K562 (cell line): ENCODE results near the gene PLCB1. TPM values are rescaled to one million over a fixed set of nuclear protein-coding genes. Genes with fewer than 3 reads are reported as not detected.

Source experiments
- ATAC-seq: fragments of 200-7000 bp; cut with Tn5 transposase; 3 replicates; pipeline ENCODE4 v1.9.1; 2020; ENCODE audit warnings: moderate library complexity
- BruUV-seq: library from RNA; stranded (reverse); fragments of 400-500 nt; replicated peaks from 2 replicates; lab custom pipeline; 2021; lab: Mats Ljungman, UMichigan
- CTCF ChIA-PET: fragments of 300-600 bp; formaldehyde crosslinking; extraction: SDS; loops from one replicate; lab custom pipeline; 2021; ENCODE audit warnings: low intra/inter-chr PET ratio; lab: Yijun Ruan, JAX
- POLR2A ChIA-PET: fragments of 300-600, 350-650 bp; sonication (Branson Sonifier 250); formaldehyde crosslinking; extraction: SDS; loops from one replicate; lab custom pipeline; 2021; ENCODE audit warnings: antibody characterized with exemption, inconsistent platforms; lab: Yijun Ruan, JAX
- DNase-seq, 4 experiments: peaks; one replicate each; pipeline versions ENCODE4 v3.0.0 to v3.0.0-alpha.2; 2011 to 2018; ENCODE audit warnings: low spot score in 3 of 4, mixed read lengths in 3 of 4; ENCODE audit errors: extremely low read depth in 1 of 4
- FAIRE-seq: peaks from 2 replicates; lab custom pipeline; 2011; peaks lifted over from hg19 to GRCh38; lab: Jason Lieb, UNC
- H2AFZ ChIP-seq: 2 replicates; pipeline ENCODE4 v1.6.0; 2011; ENCODE audit warnings: low read depth, low read length, control low read depth, inconsistent platforms
- H3K27ac ChIP-seq: fragments of 200-600 bp; 3 replicates; pipeline ENCODE4 v1.8.0; 2011; ENCODE audit warnings: low read depth, mild to moderate bottlenecking, control low read depth, inconsistent platforms, low read length, moderate library complexity, mixed read lengths; ENCODE audit errors: extremely low read depth
- H3K27me3 ChIP-seq, 2 experiments: fragments of 300-600 bp in 1 of 2; 2 replicates in 1 of 2; 3 replicates in 1 of 2; pipeline versions ENCODE4 v1.6.0 to v1.8.0; 2011; ENCODE audit warnings: inconsistent platforms in 2 of 2, low read length in 2 of 2, mild to moderate bottlenecking in 1 of 2, mixed read lengths in 1 of 2, moderate library complexity in 1 of 2; ENCODE audit not compliant: control insufficient read depth in 2 of 2, insufficient read depth in 2 of 2
- H3K36me3 ChIP-seq: fragments of 300-600 bp; 3 replicates; pipeline ENCODE4 v1.8.0; 2011; ENCODE audit warnings: mild to moderate bottlenecking, low read length, inconsistent platforms; ENCODE audit not compliant: control insufficient read depth, insufficient read depth
- H3K4me1 ChIP-seq, 2 experiments: fragments of 200-600 bp in 1 of 2; replicated peaks in 1 of 2; 2 replicates in 1 of 2; 3 replicates in 1 of 2; pipeline versions ENCODE4 v1.5.1 to v1.8.0; 2011; ENCODE audit warnings: inconsistent platforms in 2 of 2, low read length in 2 of 2, mild to moderate bottlenecking in 1 of 2, mixed read lengths in 1 of 2, moderate library complexity in 1 of 2; ENCODE audit not compliant: control insufficient read depth in 2 of 2, insufficient read depth in 2 of 2
- H3K4me2 ChIP-seq: 2 replicates; pipeline ENCODE4 v1.6.1; 2011; ENCODE audit warnings: low read length, control low read depth, inconsistent platforms, mixed read lengths; ENCODE audit not compliant: insufficient read depth
- H3K4me3 ChIP-seq: fragments of 200-600 bp; sonication (generic), shearing (Covaris generic); 2 replicates; pipeline ENCODE4 v1.5.1; 2016; ENCODE audit warnings: control low read depth, inconsistent platforms
- H3K79me2 ChIP-seq: fragments of 200-600 bp; 3 replicates; pipeline ENCODE4 v1.8.0; 2011; ENCODE audit warnings: low read length, inconsistent platforms; ENCODE audit not compliant: control insufficient read depth, insufficient read depth
- H3K9ac ChIP-seq, 2 experiments: 2 replicates each; pipeline versions ENCODE4 v1.6.0 to v1.6.1; 2011; ENCODE audit warnings: low read depth in 2 of 2, low read length in 2 of 2, control low read depth in 1 of 2, inconsistent platforms in 1 of 2, mild to moderate bottlenecking in 1 of 2, mixed read lengths in 1 of 2; ENCODE audit not compliant: insufficient read depth in 1 of 2
- H3K9me1 ChIP-seq: one replicate; pipeline ENCODE4 v1.6.0; 2011; ENCODE audit warnings: inconsistent platforms, mild to moderate bottlenecking, low read length, moderate library complexity; ENCODE audit not compliant: control insufficient read depth, insufficient read depth
- H3K9me3 ChIP-seq: replicated peaks from 2 replicates; pipeline ENCODE4 v1.5.1; 2011; ENCODE audit warnings: low read depth, low read length, inconsistent platforms; ENCODE audit not compliant: control insufficient read depth, insufficient read depth
- H4K20me1 ChIP-seq: replicated peaks from 2 replicates; pipeline ENCODE4 v1.6.1; 2011; ENCODE audit warnings: low read length, inconsistent platforms, mixed read lengths; ENCODE audit not compliant: control insufficient read depth, insufficient read depth
- CTCF ChIP-seq, 3 experiments: IDR thresholded peaks in 2 of 3; conservative IDR thresholded peaks in 1 of 3; 2 replicates each; pipeline ENCODE4 v1.5.1; 2011 to 2012; ENCODE audit warnings: low read length in 3 of 3, mild to moderate bottlenecking in 3 of 3, control low read depth in 2 of 3, improper control_type of control experiment in 1 of 3, inconsistent platforms in 1 of 3, low read depth in 1 of 3, mixed read lengths in 1 of 3, moderate library complexity in 1 of 3; ENCODE audit not compliant: insufficient read depth in 2 of 3
- CTCFL ChIP-seq: IDR thresholded peaks from 2 replicates; pipeline ENCODE4 v1.6.1; 2011; ENCODE audit warnings: borderline replicate concordance, low read depth, mild to moderate bottlenecking, moderate library complexity, low read length; ENCODE audit not compliant: insufficient read depth, poor library complexity, severe bottlenecking
- ELF1 ChIP-seq: fragments of 200-800 bp; sonication (Bioruptor generic); IDR thresholded peaks from 2 replicates; pipeline ENCODE4 v1.6.1; 2016; ENCODE audit warnings: missing genetic modification characterization, missing compliant biosample characterization
- ETV1 ChIP-seq: fragments of 450-650 bp; conservative IDR thresholded peaks from 2 replicates; pipeline ENCODE4 v1.6.1; 2016; ENCODE audit warnings: missing genetic modification characterization, control low read depth, low read depth, missing compliant biosample characterization
- GABPA ChIP-seq: fragments of 200-800 bp; sonication (Bioruptor generic); conservative IDR thresholded peaks from 2 replicates; pipeline ENCODE4 v1.6.1; 2016; ENCODE audit warnings: low read depth, missing genetic modification characterization, missing compliant biosample characterization
- HMGN3 ChIP-seq: IDR thresholded peaks from 2 replicates; pipeline ENCODE4 v1.6.1; 2011; ENCODE audit warnings: borderline replicate concordance, low read depth, mild to moderate bottlenecking, mixed read lengths, low read length; ENCODE audit not compliant: insufficient read length; ENCODE audit errors: extremely low read depth
- RAD21 ChIP-seq, 2 experiments: fragments of 250-450 bp in 1 of 2; fragments of 450-650 bp in 1 of 2; sonication (Bioruptor Pico) in 1 of 2; formaldehyde crosslinking in 1 of 2; IDR thresholded peaks in 1 of 2; conservative IDR thresholded peaks in 1 of 2; 2 replicates each; pipeline versions ENCODE4 v1.4.0 to v1.8.0; 2020 to 2022; ENCODE audit warnings: mild to moderate bottlenecking in 2 of 2, moderate library complexity in 1 of 2
- SPI1 ChIP-seq: IDR thresholded peaks from 2 replicates; pipeline ENCODE4 v1.6.1; 2011; ENCODE audit warnings: low read depth, low read length, control low read depth, borderline replicate concordance
- WGBS: fragments of 100-300 bp; shearing (Covaris generic); methylation state at CpG from one replicate; pipeline ENCODE4 v1.1.6; 2016; ENCODE audit warnings: low coverage, mixed read lengths; ENCODE audit not compliant: insufficient coverage; ENCODE audit errors: missing lambda C conversion rate; 5-methylcytosine and 5-hydroxymethylcytosine counted together
- in situ Hi-C: fragments of 300-500 bp; cut with MboI; formaldehyde crosslinking; loops from 4 replicates; pipeline ENCODE4 v1.15.0; 2018; ENCODE audit warnings: inconsistent platforms, mixed read lengths
- intact Hi-C: fragments of 100-400 bp; cut with micrococcal nuclease; formaldehyde crosslinking; loops from 2 replicates; pipeline ENCODE4 v1.14.2; 2022
- polyA plus RNA-seq, 8 experiments: library from polyadenylated mRNA; depleted of rRNA in 4 of 8; stranded (reverse) in 5 of 8; unstranded in 3 of 8; fragments of >200 nt; fragmentation: Nextera tagmentation in 2 of 8; fragmentation: Illumina TruSeq in 1 of 8; extraction: Ambion mirVana in 2 of 8; extraction: Trizol in 1 of 8; gene quantifications; 2 replicates each; pipeline versions ENCODE4 v1.2.1 to v1.2.3, GENCODE V29; 2011 to 2014; ENCODE audit warnings: inconsistent platforms in 1 of 8, missing spikeins in 1 of 8
- total RNA-seq, 7 experiments: library from RNA; depleted of rRNA in 6 of 7; stranded (reverse); fragments of >200 nt in 6 of 7; fragmentation: Illumina TruSeq in 2 of 7; extraction: Trizol in 2 of 7; gene quantifications; 2 replicates each; pipeline versions ENCODE4 v1.2.1 to v1.2.3, GENCODE V29; 2011 to 2021; ENCODE audit warnings: low replicate concordance in 1 of 7
- TF ChIP-seq, protein P1 (sequence below): sonication (generic); formaldehyde crosslinking; IDR thresholded peaks from 2 replicates; pipeline ENCODE4 v1.8.0; 2022; ENCODE audit warnings: mild to moderate bottlenecking, missing genetic modification reagents

PLCB1 gene
- total and polyA plus RNA-seq, 9 of the 15 experiments (the other 6 are each of a cell fraction or from before 2014, with no cell fraction given) = 0.34 to 3.1 (median 1.3) TPM

DNA sequence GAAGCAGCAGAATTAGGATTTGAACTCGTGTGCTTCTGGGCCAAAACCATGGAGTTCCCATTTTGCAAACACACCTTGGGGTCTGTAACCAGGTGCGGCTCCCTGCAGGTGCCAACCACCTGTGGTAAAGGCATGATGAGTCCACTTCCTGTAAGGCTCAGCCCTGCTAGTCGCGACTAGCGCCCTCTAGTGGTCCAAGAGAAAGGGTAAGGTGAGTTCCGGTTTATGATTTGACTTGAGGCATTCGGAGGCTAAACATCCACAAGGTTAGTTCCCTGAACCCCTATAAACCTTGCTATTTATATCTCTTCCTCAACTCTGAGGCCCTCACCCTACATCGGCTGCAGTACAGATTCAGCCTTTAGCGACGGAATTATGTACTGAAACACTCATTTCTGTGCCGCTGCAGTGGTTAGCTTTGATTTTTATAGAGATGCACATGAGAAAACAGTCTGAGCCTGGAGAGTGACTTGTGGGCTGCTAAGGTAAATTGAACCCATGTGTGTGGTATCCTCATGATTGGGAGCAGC is 173.4 kb downstream of the PLCB1 start:
- no peak overlapping the region for H3K4me2 ChIP-seq
- peak; percentile 70 for ATAC-seq
- H3K4me3 ChIP-seq = no peak overlapping the region
- POLR2A ChIA-PET = no interaction called here
- H3K27me3 ChIP-seq = no peaks in the 10 kb centered on the region
- H4K20me1 ChIP-seq = no peaks in the 10 kb centered on the region
- intact Hi-C loops = loop anchor here (10.0 kb wide), 1 partner anchor 261 kb away; no protein-coding TSS in a partner anchor
- H3K9ac ChIP-seq = no peak overlapping the region
- no peak overlapping the region for H3K27ac ChIP-seq
- in situ Hi-C loops = no loop called here
- BruUV-seq = no TSS peak
- H2AFZ ChIP-seq = no peak overlapping the region
- H3K4me1 ChIP-seq = no peaks in the 10 kb centered on the region
- no peaks in the 10 kb centered on the region for H3K36me3 ChIP-seq
- H3K79me2 ChIP-seq = no peaks in the 10 kb centered on the region
- WGBS = 9% methylated on average over 11 of the region's 11 CpGs
- CTCF ChIA-PET = no interaction called here
- TF ChIP-seq CTCF (IDR thresholded peaks at IDR 0.05 in 2 of 3, conservative IDR thresholded peaks at IDR 0.05 in 1 of 3; ENCODE audit: insufficient read depth in 2 of 3, low read depth in 1 of 3, low read length in 3 of 3) (peak; percentile 36 to 63 (median 50)), SPI1 (peak; percentile 21; the same call in 1 of the 2 replicates), ELF1 (peak; percentile 35; the same call in 1 of the 2 replicates), CTCFL (peak; percentile 61), GABPA (peak; percentile 38; the same call in 1 of the 2 replicates), RAD21 (CRISPR knock-in tag; conservative IDR thresholded peaks at IDR 0.05 in 1 of 2, IDR thresholded peaks at IDR 0.05 in 1 of 2) (peak in 1 of 2 experiments; percentile 45; a peak in 2 of 4 replicates), ETV1 (tag) (0 out of 2 replicates have a peak, but pooled peaks have one; percentile 17), HMGN3 (no peak)
- TF ChIP-seq, protein P1, sequence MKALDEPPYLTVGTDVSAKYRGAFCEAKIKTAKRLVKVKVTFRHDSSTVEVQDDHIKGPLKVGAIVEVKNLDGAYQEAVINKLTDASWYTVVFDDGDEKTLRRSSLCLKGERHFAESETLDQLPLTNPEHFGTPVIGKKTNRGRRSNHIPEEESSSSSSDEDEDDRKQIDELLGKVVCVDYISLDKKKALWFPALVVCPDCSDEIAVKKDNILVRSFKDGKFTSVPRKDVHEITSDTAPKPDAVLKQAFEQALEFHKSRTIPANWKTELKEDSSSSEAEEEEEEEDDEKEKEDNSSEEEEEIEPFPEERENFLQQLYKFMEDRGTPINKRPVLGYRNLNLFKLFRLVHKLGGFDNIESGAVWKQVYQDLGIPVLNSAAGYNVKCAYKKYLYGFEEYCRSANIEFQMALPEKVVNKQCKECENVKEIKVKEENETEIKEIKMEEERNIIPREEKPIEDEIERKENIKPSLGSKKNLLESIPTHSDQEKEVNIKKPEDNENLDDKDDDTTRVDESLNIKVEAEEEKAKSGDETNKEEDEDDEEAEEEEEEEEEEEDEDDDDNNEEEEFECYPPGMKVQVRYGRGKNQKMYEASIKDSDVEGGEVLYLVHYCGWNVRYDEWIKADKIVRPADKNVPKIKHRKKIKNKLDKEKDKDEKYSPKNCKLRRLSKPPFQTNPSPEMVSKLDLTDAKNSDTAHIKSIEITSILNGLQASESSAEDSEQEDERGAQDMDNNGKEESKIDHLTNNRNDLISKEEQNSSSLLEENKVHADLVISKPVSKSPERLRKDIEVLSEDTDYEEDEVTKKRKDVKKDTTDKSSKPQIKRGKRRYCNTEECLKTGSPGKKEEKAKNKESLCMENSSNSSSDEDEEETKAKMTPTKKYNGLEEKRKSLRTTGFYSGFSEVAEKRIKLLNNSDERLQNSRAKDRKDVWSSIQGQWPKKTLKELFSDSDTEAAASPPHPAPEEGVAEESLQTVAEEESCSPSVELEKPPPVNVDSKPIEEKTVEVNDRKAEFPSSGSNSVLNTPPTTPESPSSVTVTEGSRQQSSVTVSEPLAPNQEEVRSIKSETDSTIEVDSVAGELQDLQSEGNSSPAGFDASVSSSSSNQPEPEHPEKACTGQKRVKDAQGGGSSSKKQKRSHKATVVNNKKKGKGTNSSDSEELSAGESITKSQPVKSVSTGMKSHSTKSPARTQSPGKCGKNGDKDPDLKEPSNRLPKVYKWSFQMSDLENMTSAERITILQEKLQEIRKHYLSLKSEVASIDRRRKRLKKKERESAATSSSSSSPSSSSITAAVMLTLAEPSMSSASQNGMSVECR = no peak
- FAIRE-seq = no peak
- no peaks in the 10 kb centered on the region for H3K9me3 ChIP-seq
- DNase-seq = peak; percentile 24 to 63 (median 32)
- H3K9me1 ChIP-seq = no peaks in the 10 kb centered on the region
